22Rv1 (cell line): Measurements from ENCODE around the gene HTR6.

Source experiments
- CTCF ChIP-seq: fragments of 450-650 bp; IDR thresholded peaks from 2 replicates; pipeline ENCODE4 v1.5.1; 2017; ENCODE audit warnings: mild to moderate bottlenecking
- ZFX ChIP-seq: fragments of 450-650 bp; IDR thresholded peaks from 2 replicates; pipeline ENCODE4 v1.6.1; 2017; ENCODE audit warnings: antibody characterized with exemption, borderline replicate concordance

GRCh38 chr1:19656134-19656779, 8.4 kb upstream of the HTR6 start:
- TF ChIP-seq CTCF (no peak), ZFX (no peak)
